HG03139 (cell line): Measurements from ENCODE around the gene ERC2.
A peak's percentile ranks its signal among the peaks of the same experiment; 100 is the strongest.

Source experiments
- ATAC-seq: cut with Tn5 transposase; IDR thresholded peaks from one replicate; pipeline ENCODE4 v1.9.1; 2021; ENCODE audit not compliant: unreplicated experiment

ERC2 gene

GRCh38 chr3:55659701-55660100 lies 808.6 kb downstream of the ERC2 start:
- no peak for ATAC-seq

GRCh38 chr3:55658690-55659562 lies 809.3 kb downstream of the ERC2 start:
- no peak for ATAC-seq

GRCh38 chr3:55658270-55658669 lies 810.0 kb downstream of the ERC2 start:
- ATAC-seq = no peak

GRCh38 chr3:55655544-55655943 lies 812.7 kb downstream of the ERC2 start:
- no peak for ATAC-seq

- ATAC-seq = peak; percentile 77
Observed at GRCh38 chr3:55654123-55654760, 814.0 kb downstream of the ERC2 start.

GRCh38 chr3:55651011-55651410 lies 817.3 kb downstream of the ERC2 start:
- no peak for ATAC-seq

- ATAC-seq = no peak
Observed at GRCh38 chr3:55650011-55650410, 818.3 kb downstream of the ERC2 start.

- no peak for ATAC-seq
Observed at GRCh38 chr3:55649554-55649953, 818.7 kb downstream of the ERC2 start.

- no peak for ATAC-seq
Observed at GRCh38 chr3:55648591-55649318, 819.5 kb downstream of the ERC2 start.

GRCh38 chr3:55647670-55648069 lies 820.6 kb downstream of the ERC2 start:
- no peak for ATAC-seq

- ATAC-seq = no peak
Observed at GRCh38 chr3:55647063-55647462, 821.2 kb downstream of the ERC2 start.

GRCh38 chr3:55646121-55646520 lies 822.1 kb downstream of the ERC2 start:
- no peak for ATAC-seq

GRCh38 chr3:55645422-55645821 lies 822.8 kb downstream of the ERC2 start:
- no peak for ATAC-seq

- ATAC-seq = no peak
Observed at GRCh38 chr3:55643283-55643682, 825.0 kb downstream of the ERC2 start.

- ATAC-seq = no peak
Observed at GRCh38 chr3:55641964-55642363, 826.3 kb downstream of the ERC2 start.

GRCh38 chr3:55639896-55640765 lies 828.1 kb downstream of the ERC2 start:
- ATAC-seq = no peak

GRCh38 chr3:55639143-55639542 lies 829.1 kb downstream of the ERC2 start:
- no peak for ATAC-seq

- ATAC-seq = no peak
Observed at GRCh38 chr3:55637906-55638638, 830.2 kb downstream of the ERC2 start.

- no peak for ATAC-seq
Observed at GRCh38 chr3:55636300-55637195, 831.7 kb downstream of the ERC2 start.
